Thoracic aorta (tissue), 2 donors: ENCODE measurements around the gene IGFBP7. TPM values are rescaled to one million over a fixed set of nuclear protein-coding genes. Genes with fewer than 3 reads are reported as not detected.

ENCODE experiments used
- ATAC-seq: fragments of 150-250 bp; one replicate; pipeline ENCODE4 v1.8.0; 2017; ENCODE audit warnings: low read depth; ENCODE audit not compliant: insufficient number of reproducible peaks, low FRiP score
- DNase-seq: peaks from one replicate; pipeline ENCODE4 v3.0.0-alpha.2; 2020; ENCODE audit warnings: low spot score
- H3K27ac ChIP-seq, 2 donors: fragments of 200-600 bp; sonication (generic); 1 replicate in 1 of 2; 2 replicates in 1 of 2; pipeline ENCODE4 v1.5.1; 2016; ENCODE audit warnings: mild to moderate bottlenecking in 2 of 2, moderate library complexity in 2 of 2
- H3K27me3 ChIP-seq: fragments of 200-600 bp; sonication (generic); replicated peaks from 2 replicates; pipeline ENCODE4 v1.6.0; 2016; ENCODE audit warnings: mild to moderate bottlenecking; ENCODE audit not compliant: insufficient read depth
- H3K36me3 ChIP-seq: fragments of 200-600 bp; sonication (generic); one replicate; pipeline ENCODE4 v1.5.1; 2016
- H3K4me1 ChIP-seq, 2 donors: fragments of 200-600 bp; sonication (generic); 1 replicate in 1 of 2; 2 replicates in 1 of 2; pipeline versions ENCODE4 v1.5.1 to v1.6.0; 2016; ENCODE audit warnings: low read depth in 2 of 2, mild to moderate bottlenecking in 1 of 2; ENCODE audit not compliant: control insufficient read depth in 1 of 2
- H3K4me3 ChIP-seq: fragments of 200-600 bp; sonication (generic); 2 replicates; pipeline ENCODE4 v1.5.1; 2016; ENCODE audit warnings: mild to moderate bottlenecking
- H3K9me3 ChIP-seq: fragments of 200-600 bp; sonication (generic); 2 replicates; pipeline ENCODE4 v1.5.1; 2016
- CTCF ChIP-seq: fragments of 200-600 bp; sonication (generic); IDR thresholded peaks from one replicate; pipeline ENCODE4 v1.5.1; 2019; ENCODE audit warnings: antibody characterized with exemption
- total RNA-seq, 2 donors: library from RNA; depleted of rRNA; stranded (reverse); fragments of >200 nt; gene quantifications; one replicate each; pipeline versions ENCODE4 v1.1.0 to v1.2.3, GENCODE V29; 2016

The IGFBP7 gene
- total RNA-seq, 2 donors from 2014 or later, result 4,453 to 6,615 TPM

- H3K9me3 ChIP-seq, result no peaks in the 10 kb centered on the region
- H3K4me3 ChIP-seq, result peak overlapping the region; percentile 49
- TF ChIP-seq CTCF, result no peak
- peaks cover 63 to 98% of the 10 kb centered on the region in 2 donors for H3K4me1 ChIP-seq
- peak overlapping the region; percentile 88 to 97 for H3K27ac ChIP-seq
- H3K36me3 ChIP-seq, result no peaks in the 10 kb centered on the region
- DNase-seq, result no peak
- no peaks in the 10 kb centered on the region for H3K27me3 ChIP-seq
- peak; percentile 11 for ATAC-seq
Observed at GRCh38 chr4:57103051-57103450, 7.1 kb downstream of the IGFBP7 start.

- peak; percentile 45 for DNase-seq
- H3K27ac ChIP-seq, result peak overlapping the region; percentile 88 to 97
- peaks cover 67 to 100% of the 10 kb centered on the region in 2 donors for H3K4me1 ChIP-seq
- H3K4me3 ChIP-seq, result peak overlapping the region; percentile 49
- no peaks in the 10 kb centered on the region for H3K27me3 ChIP-seq
- no peaks in the 10 kb centered on the region for H3K36me3 ChIP-seq
- no peak for TF ChIP-seq CTCF
- no peaks in the 10 kb centered on the region for H3K9me3 ChIP-seq
- peak; percentile 81 for ATAC-seq
Observed at GRCh38 chr4:57102050-57102624, 8.0 kb downstream of the IGFBP7 start.

GRCh38 chr4:57100979-57101651, 9.1 kb downstream of the IGFBP7 start:
- H3K27ac ChIP-seq, result peak overlapping the region; percentile 88 to 97
- TF ChIP-seq CTCF, result no peak
- no peaks in the 10 kb centered on the region for H3K27me3 ChIP-seq
- H3K36me3 ChIP-seq, result no peaks in the 10 kb centered on the region
- ATAC-seq (no peak), DNase-seq (no peak)
- H3K9me3 ChIP-seq, result no peaks in the 10 kb centered on the region
- H3K4me3 ChIP-seq, result no peak overlapping the region
- peaks cover 76 to 100% of the 10 kb centered on the region in 2 donors for H3K4me1 ChIP-seq

GRCh38 chr4:57099363-57099762, 10.8 kb downstream of the IGFBP7 start:
- Histone ChIP-seq H3K36me3 (no peaks in the 10 kb centered on the region), H3K27me3 (no peaks in the 10 kb centered on the region), H3K9me3 (no peaks in the 10 kb centered on the region), H3K27ac (peak overlapping the region; percentile 88 to 97), H3K4me1 (peaks cover 83 to 100% of the 10 kb centered on the region in 2 donors), H3K4me3 (no peak overlapping the region)
- no peak for TF ChIP-seq CTCF
- ATAC-seq, result no peak
- no peak for DNase-seq

GRCh38 chr4:57098941-57099340, 11.2 kb downstream of the IGFBP7 start:
- H3K36me3 ChIP-seq, result no peaks in the 10 kb centered on the region
- no peak for ATAC-seq
- peaks cover 83 to 100% of the 10 kb centered on the region in 2 donors for H3K4me1 ChIP-seq
- peak overlapping the region; percentile 6 for H3K4me3 ChIP-seq
- H3K27me3 ChIP-seq, result no peaks in the 10 kb centered on the region
- H3K27ac ChIP-seq, result peak overlapping the region; percentile 88 to 97
- no peak for TF ChIP-seq CTCF
- no peak for DNase-seq
- no peaks in the 10 kb centered on the region for H3K9me3 ChIP-seq
